Measurements from ENCODE around the gene SLC46A3.

The SLC46A3 gene

DNA sequence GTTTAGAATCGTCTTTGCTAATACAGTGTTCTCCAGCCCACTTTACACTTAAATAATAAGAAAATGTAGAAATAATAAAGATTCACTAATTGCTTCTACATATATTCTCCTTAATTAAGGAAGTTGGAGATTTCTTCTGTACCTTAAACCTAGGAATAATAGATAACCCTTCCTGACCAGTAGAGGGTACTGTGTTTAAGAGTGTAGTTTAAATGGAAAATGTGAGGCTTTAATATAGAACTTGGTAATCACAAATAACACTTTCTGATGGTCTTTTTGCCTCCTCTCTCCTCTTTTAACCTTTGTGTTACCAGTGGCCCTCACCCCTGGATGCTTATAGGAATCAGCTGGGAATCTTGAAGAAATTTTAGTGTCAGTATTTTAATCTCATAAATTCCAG lies 39.1 kb downstream of the SLC46A3 start:
- no peak for DNase-seq

DNA sequence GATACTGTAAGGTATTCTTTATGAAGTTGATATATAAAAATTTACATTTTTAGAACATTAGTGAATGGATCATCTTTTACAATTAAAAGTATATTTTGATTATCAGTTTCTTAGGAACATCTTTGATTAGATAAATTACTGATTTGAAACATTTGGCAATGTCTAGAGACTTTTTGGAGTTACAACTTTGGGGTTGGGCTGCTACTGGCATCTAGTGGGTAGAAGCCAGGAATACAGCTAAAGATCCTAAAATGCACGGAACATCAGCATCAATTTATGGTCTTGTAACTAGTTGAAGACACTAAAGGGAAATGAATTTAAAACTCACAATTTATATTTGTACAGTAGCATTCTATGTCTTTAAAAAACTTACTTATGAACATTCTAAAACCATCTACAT lies 40.0 kb downstream of the SLC46A3 start:
- DNase-seq: no peak

DNA sequence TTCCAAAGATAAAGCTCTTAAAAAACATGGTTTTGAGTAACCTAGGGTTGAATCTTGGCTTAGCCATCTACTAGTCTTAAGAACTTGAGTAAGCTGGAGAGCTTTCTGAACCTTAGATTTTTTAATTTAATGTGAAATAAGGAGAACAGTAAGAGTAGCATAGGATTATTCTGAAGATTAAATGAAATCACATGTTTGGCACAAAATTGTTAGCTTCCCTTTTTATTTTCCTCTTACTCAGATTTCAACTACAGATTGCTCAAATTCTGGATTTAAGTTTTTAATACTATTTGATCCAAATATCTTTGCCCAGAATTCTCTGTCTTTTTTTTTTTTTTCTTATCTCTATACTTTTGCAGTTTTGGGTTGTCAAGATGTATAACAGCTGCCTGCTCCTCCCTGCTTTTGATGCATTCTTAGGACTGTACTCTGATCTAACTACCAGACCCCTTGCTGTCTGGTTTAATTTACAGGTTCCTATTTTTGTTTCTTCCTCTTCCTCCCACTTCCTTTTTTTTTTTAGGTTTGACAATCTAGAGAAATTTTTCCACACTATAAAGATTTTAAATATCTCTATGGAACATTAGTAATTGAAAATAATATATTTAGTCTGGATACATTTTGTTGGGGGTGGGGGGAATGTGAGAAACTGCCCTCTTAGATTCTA lies 47.5 kb downstream of the SLC46A3 start:
- no peak for DNase-seq

DNA sequence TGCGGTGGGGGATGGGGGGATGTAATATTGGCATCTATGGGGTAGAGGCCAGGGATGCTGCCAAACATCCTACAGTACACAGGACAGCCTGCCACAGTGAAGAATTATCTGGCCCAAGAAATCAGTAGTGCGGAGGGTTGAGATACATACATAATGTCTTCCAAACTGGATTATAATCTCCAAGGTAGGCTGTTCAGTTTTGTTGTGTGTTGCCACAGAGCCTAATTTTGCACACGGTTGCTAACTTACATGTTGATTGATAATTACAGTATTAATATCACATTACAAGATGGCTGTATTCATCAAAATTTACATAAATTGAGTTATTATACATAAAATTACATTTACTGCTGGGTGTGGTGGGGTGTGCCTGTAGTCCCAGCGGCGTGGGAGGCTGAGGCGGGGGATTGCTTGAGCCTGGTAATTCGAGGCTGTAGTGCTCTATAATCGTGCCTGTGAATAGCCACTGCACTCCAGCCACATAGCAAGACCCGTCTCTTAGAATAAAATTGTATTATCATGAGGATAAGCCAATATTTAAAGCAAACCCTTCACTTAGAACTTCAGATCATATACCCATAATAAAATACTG lies 51.8 kb downstream of the SLC46A3 start:
- DNase-seq: no peak

DNA sequence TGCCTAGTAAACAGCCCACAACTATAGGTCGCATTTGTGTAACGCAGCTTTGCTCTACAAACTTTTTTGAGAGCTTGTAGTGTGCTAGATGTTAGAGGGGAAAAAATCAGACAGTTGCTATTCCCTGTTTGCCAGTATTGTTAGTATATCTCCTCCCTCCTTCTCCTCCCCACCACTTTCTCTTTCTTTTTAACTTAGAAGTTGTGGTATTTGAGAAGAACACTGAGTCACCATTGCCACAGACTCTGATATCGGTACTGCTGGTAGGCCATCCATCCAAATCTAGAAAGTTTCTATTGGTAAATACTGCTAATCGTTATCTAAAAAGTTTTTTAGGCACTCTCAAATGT lies 59.2 kb downstream of the SLC46A3 start:
- DNase-seq: no peak

DNA sequence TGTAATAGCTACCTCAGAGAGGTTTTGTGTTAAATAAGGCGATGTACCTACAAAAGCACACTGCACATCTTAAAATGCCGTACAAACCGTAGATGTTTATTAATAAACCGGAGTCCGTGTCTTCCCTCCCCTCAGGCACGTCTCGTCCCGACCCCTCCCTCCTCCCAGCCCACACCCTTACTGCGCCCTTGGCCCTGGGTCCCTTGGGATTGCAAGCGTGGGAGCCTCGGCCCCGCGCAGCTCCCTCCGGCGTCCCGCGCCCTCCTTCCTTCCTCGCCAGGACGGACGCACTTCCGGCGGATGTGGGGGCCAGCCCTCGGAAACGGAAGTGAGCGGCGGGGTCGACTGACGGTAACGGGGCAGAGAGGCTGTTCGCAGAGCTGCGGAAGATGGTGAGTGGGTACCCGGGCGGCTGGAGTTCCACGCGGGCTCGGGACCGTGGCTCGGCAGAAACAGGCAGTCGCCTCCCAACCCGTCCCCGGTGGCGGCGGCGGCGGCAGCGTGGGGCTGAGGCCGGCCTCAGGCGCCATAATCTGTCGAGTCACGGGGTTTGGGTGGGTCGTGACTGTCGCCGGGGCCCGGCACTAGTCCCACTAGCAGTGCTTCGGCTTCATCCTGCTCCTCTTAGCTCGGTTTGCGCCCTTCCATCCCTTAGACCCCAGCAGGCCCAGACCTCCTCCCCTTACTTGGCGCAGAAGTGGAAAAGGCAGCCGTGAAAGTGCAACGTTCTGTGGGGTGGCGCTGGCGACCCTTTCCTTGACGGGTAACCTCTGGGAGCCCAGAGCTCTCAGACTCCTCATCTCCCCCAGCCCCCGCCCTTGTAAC lies 59.8 kb downstream of the SLC46A3 start, which contains the start of gene POMP:
Gene POMP (plus strand): TSS at position 335 of the 825 bp plus-strand sequence. CDS start 55 bp downstream, at position 390.
- peak; percentile 91 for DNase-seq

DNA sequence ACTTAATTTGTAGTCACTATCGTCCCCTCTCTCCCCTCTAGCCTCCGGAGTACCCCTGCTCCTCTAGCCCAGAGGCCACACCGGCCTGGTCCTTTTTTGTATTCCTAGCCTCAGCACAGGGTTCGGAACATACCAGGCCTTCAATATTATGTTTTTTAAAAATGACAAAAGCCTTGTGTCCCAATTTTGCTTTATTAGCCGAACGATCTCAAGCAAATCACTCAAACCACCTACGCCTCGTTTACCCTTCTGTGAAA lies 60.3 kb downstream of the SLC46A3 start:
- DNase-seq: no peak

DNA sequence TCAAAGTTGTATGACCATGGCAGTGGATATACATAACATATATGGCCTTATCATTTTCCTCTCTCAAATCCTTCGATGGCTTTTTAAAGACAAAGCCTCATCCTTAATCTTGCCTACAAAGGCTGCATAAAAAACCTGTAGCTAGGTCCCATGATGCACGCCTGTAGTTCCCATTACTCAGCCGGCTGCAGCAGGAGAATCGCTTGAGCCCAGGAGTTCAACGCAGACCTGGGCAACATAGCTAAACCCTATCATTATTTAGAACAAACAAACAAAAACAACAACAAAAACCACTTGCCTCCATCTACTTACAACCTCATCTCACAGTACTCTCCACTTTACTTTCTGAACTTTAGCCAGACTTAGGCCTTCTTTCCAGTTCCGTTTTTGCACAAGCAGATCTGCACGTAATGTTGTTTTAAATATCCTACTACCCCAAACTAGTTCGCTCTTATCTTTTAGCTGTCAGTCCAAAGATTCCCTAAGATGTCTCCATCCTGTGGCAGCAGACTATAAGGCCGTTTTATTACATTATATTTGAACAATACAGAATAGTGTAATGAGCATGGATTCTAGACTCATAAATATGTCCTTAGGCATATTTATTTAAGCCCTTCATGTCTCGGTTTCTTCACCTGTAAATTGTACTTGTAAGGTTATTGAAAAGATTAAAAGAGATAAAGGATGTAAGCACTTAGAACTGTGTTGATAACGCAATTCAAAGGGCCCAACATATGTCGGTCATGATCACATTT lies 60.8 kb downstream of the SLC46A3 start:
- DNase-seq: no peak

DNA sequence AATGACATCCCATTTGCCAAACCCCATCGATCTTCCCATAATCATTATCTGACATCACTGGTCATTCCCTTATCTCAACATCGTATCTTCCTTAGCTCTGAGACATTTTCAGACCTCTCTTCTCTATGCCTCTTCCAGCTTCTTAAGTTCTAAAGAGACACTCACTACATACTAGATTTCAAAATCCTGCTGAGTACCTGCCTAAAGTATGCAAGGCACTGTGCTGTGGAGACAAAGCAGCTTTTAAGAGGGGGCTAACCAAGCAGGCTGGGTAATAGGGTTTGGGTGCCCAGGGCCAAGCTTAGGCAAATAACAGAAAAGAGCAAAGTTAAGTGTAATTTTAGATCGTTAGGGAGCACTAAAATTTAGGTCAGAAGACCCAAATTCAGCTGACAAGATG lies 63.2 kb downstream of the SLC46A3 start:
- DNase-seq: no peak

DNA sequence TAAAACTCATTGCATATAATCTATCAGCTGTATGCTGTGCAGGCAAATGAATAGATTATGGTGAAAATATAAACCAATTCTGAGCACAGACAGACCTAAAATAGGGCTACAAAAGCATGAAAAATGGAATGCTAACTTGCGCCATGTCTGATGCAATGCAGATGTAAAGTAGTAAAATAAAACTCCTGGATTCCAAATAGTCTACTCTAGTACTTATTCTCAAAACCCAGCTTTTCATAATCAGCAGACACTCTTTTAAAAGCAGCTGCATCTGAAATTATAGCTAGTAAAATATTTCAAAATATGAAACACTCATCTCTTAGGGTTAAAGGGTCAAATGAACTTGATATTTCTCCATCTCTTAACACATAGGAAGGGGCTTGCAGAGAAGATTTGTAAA lies 64.5 kb downstream of the SLC46A3 start:
- no peak for DNase-seq

DNA sequence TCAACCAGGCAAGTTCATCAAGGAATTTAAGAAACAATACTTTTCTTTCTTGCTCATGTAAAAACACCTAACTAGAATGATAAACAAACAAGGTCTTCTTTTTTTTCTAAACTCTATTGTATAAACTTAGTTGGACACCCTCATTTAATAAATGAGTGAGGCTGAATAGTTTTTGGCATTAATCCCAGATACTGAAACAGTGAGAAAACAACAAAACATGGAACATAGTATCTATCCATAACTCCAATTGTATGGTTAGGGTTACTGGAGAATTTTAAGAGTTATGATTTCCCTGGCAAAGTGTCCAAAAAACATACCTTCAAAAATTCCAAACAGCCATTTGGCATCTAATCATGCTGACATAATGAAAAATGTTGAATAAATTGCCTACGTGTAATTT lies 65.7 kb downstream of the SLC46A3 start:
- DNase-seq: no peak

DNA sequence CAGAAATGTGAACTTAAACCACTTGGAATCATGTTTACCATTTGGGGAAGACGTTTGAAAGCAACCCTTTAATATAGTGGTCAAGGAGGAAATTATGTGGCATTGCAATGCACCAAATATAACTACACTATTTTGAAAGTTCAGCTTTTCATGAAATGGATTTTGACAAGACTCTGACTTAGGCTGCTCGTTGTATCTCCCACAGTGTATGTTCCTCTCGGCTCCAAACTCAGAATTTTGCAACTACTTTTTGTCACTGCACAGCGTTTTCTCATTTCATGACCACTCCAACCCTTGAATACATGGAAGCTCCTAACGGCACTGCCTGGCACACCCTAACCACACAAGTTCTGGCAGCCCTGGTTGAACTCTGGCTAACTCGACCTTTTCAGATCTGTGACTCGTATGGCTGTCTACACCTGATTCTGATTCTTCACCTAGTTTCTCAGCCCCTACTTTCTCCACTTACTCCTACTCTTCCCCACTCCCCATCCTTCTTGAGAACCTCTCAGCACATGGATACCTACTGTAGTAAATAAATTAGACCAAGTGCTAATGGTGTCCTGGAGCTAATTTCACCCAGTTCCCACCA lies 66.9 kb downstream of the SLC46A3 start:
- DNase-seq: no peak

DNA sequence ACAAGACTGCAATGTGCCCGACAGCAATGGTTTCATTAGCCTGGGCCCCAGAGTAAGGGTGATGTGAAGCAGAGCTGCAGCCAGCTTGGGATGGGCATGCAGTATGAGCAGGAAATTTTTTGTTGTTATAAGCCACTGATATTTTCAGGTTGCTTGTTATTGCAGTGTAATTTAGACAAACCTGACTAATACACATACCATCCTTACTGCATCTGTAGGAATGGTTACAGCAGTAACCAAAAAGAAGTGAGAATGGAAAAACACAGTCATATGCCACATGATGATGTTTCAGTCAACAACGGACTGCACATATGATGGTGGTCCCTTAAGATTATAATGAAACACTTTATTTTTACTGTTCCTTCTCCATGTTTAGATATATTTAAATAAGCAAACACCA lies 68.5 kb downstream of the SLC46A3 start:
- DNase-seq: no peak
